Measurements from ENCODE around the gene PDE7B.

- TF ChIP-seq POLR2A (IDR thresholded peaks at IDR 0.05) (no peak), CTCF (IDR thresholded peaks at IDR 0.05) (no peak)
Observed at GRCh38 chr6:136035378-136036070, 184.0 kb downstream of the PDE7B start.

Data from uterus (tissue), 2 donors.